ENCODE measurements around the gene AXDND1. TPM values are rescaled to one million over a fixed set of nuclear protein-coding genes. Genes with fewer than 3 reads are reported as not detected.
"Not testable (repeated sequence)": the region's sequence is repeated elsewhere in the genome, so short reads cannot be mapped to it uniquely, and the experiment has no call there.

AXDND1 gene
- polyA plus RNA-seq, 1 donor (not counting 4 experiments of a cell fraction or from before 2014, with no cell fraction given): 0.04 TPM

GRCh38 chr1:179510038-179510437 is 144.3 kb downstream of the AXDND1 start:
- H3K4me3 ChIP-seq (ENCODE audit: control insufficient read depth in 2 of 3, extremely low read depth in 1 of 3, insufficient read depth in 2 of 3, low read depth in 1 of 3, low read length in 3 of 3): no peak overlapping the region
- H3K27me3 ChIP-seq (ENCODE audit: control insufficient read depth, extremely low read depth, insufficient read depth, low read length): no peaks in the 10 kb centered on the region
- H2AFZ ChIP-seq (ENCODE audit: control insufficient read depth, low read length): no peak overlapping the region
- no peak for DNase-seq (ENCODE audit: low read depth, low spot score)
- FAIRE-seq: no peak
- no peak for TF ChIP-seq CTCF (optimal IDR thresholded peaks at IDR 0.05 in 1 of 3, IDR thresholded peaks at IDR 0.05 in 1 of 3, conservative IDR thresholded peaks at IDR 0.05 in 1 of 3; ENCODE audit: extremely low read depth in 1 of 3, insufficient read depth in 2 of 3, low read length in 3 of 3)
- TF ChIP-seq EZH2 (IDR thresholded peaks at IDR 0.05; ENCODE audit: low read length): no peak
- no peak overlapping the region for H3K9ac ChIP-seq (ENCODE audit: control insufficient read depth, extremely low read depth, insufficient read depth, low read length)
- H3K79me2 ChIP-seq (ENCODE audit: control insufficient read depth, insufficient read depth, low read length): no peaks in the 10 kb centered on the region
- H3K4me1 ChIP-seq (ENCODE audit: control insufficient read depth, extremely low read depth, insufficient read depth, low read length): no peaks in the 10 kb centered on the region
- H3K36me3 ChIP-seq (ENCODE audit: control insufficient read depth in 2 of 2, extremely low read depth in 1 of 2, insufficient read depth in 2 of 2, low read length in 2 of 2): no peaks in the 10 kb centered on the region
- no peak overlapping the region for H3K27ac ChIP-seq (ENCODE audit: control insufficient read depth, insufficient read depth, low read length)
- no peaks in the 10 kb centered on the region for H3K9me3 ChIP-seq (ENCODE audit: control insufficient read depth, low read depth, low read length)
- H3K9me1 ChIP-seq (ENCODE audit: control insufficient read depth, extremely low read depth, insufficient read depth, low read length): no peaks in the 10 kb centered on the region
- dilution Hi-C loops (cut with MboI; ENCODE audit: extremely low pct_ligation_motif_present, low sequenced_read_pairs): no loop called here
- H3K4me2 ChIP-seq (ENCODE audit: control insufficient read depth, extremely low read depth, insufficient read depth, low read depth, low read length): no peak overlapping the region
- H4K20me1 ChIP-seq (ENCODE audit: control insufficient read depth, extremely low read depth, insufficient read depth, low read length): no peaks in the 10 kb centered on the region

GRCh38 chr1:179516976-179517705 is 151.4 kb downstream of the AXDND1 start:
- Histone ChIP-seq H3K9me1 (ENCODE audit: control insufficient read depth, extremely low read depth, insufficient read depth, low read length) (no peaks in the 10 kb centered on the region), H4K20me1 (ENCODE audit: control insufficient read depth, extremely low read depth, insufficient read depth, low read length) (no peaks in the 10 kb centered on the region), H3K36me3 (ENCODE audit: control insufficient read depth in 2 of 2, extremely low read depth in 1 of 2, insufficient read depth in 2 of 2, low read length in 2 of 2) (no peaks in the 10 kb centered on the region), H3K79me2 (ENCODE audit: control insufficient read depth, insufficient read depth, low read length) (no peaks in the 10 kb centered on the region), H3K9me3 (ENCODE audit: control insufficient read depth, low read depth, low read length) (no peaks in the 10 kb centered on the region), H3K27ac (ENCODE audit: control insufficient read depth, insufficient read depth, low read length) (no peak overlapping the region), H2AFZ (ENCODE audit: control insufficient read depth, low read length) (no peak overlapping the region), H3K4me3 (ENCODE audit: control insufficient read depth in 2 of 3, extremely low read depth in 1 of 3, insufficient read depth in 2 of 3, low read depth in 1 of 3, low read length in 3 of 3) (no peak overlapping the region), H3K4me1 (ENCODE audit: control insufficient read depth, extremely low read depth, insufficient read depth, low read length) (no peaks in the 10 kb centered on the region), H3K9ac (ENCODE audit: control insufficient read depth, extremely low read depth, insufficient read depth, low read length) (no peak overlapping the region), H3K27me3 (ENCODE audit: control insufficient read depth, extremely low read depth, insufficient read depth, low read length) (no peaks in the 10 kb centered on the region), H3K4me2 (ENCODE audit: control insufficient read depth, extremely low read depth, insufficient read depth, low read depth, low read length) (no peak overlapping the region)
- TF ChIP-seq CTCF (optimal IDR thresholded peaks at IDR 0.05 in 1 of 3, IDR thresholded peaks at IDR 0.05 in 1 of 3, conservative IDR thresholded peaks at IDR 0.05 in 1 of 3; ENCODE audit: extremely low read depth in 1 of 3, insufficient read depth in 2 of 3, low read length in 3 of 3) (no peak), EZH2 (IDR thresholded peaks at IDR 0.05; ENCODE audit: low read length) (no peak)
- DNase-seq (ENCODE audit: low read depth, low spot score): no peak
- FAIRE-seq: no peak
- dilution Hi-C loops (cut with MboI; ENCODE audit: extremely low pct_ligation_motif_present, low sequenced_read_pairs): no loop called here

GRCh38 chr1:179518544-179518943 is 152.8 kb downstream of the AXDND1 start:
- H3K4me1 ChIP-seq (ENCODE audit: control insufficient read depth, extremely low read depth, insufficient read depth, low read length); DNase-seq (ENCODE audit: low read depth, low spot score); H3K4me3 ChIP-seq (ENCODE audit: control insufficient read depth in 2 of 3, extremely low read depth in 1 of 3, insufficient read depth in 2 of 3, low read depth in 1 of 3, low read length in 3 of 3); H3K79me2 ChIP-seq (ENCODE audit: control insufficient read depth, insufficient read depth, low read length); H4K20me1 ChIP-seq (ENCODE audit: control insufficient read depth, extremely low read depth, insufficient read depth, low read length); H3K4me2 ChIP-seq (ENCODE audit: control insufficient read depth, extremely low read depth, insufficient read depth, low read depth, low read length); H3K36me3 ChIP-seq (ENCODE audit: control insufficient read depth in 2 of 2, extremely low read depth in 1 of 2, insufficient read depth in 2 of 2, low read length in 2 of 2); dilution Hi-C loops (cut with MboI; ENCODE audit: extremely low pct_ligation_motif_present, low sequenced_read_pairs); H3K9me3 ChIP-seq (ENCODE audit: control insufficient read depth, low read depth, low read length); H3K9ac ChIP-seq (ENCODE audit: control insufficient read depth, extremely low read depth, insufficient read depth, low read length); H3K27ac ChIP-seq (ENCODE audit: control insufficient read depth, insufficient read depth, low read length); H3K27me3 ChIP-seq (ENCODE audit: control insufficient read depth, extremely low read depth, insufficient read depth, low read length); FAIRE-seq; H2AFZ ChIP-seq (ENCODE audit: control insufficient read depth, low read length); H3K9me1 ChIP-seq (ENCODE audit: control insufficient read depth, extremely low read depth, insufficient read depth, low read length): not testable (repeated sequence)

Data from keratinocyte (primary cell).